Inflammatory macrophage treated with lipopolysaccharide for 1 hour (primary cell): ENCODE measurements around the gene GCLC.
A peak's percentile ranks its signal among the peaks of the same experiment; 100 is the strongest.

Source experiments
- DNase-seq, 2 donors: peaks; one replicate each; pipeline ENCODE4 v3.0.0-alpha.2; 2020 to 2022

The GCLC gene

DNA sequence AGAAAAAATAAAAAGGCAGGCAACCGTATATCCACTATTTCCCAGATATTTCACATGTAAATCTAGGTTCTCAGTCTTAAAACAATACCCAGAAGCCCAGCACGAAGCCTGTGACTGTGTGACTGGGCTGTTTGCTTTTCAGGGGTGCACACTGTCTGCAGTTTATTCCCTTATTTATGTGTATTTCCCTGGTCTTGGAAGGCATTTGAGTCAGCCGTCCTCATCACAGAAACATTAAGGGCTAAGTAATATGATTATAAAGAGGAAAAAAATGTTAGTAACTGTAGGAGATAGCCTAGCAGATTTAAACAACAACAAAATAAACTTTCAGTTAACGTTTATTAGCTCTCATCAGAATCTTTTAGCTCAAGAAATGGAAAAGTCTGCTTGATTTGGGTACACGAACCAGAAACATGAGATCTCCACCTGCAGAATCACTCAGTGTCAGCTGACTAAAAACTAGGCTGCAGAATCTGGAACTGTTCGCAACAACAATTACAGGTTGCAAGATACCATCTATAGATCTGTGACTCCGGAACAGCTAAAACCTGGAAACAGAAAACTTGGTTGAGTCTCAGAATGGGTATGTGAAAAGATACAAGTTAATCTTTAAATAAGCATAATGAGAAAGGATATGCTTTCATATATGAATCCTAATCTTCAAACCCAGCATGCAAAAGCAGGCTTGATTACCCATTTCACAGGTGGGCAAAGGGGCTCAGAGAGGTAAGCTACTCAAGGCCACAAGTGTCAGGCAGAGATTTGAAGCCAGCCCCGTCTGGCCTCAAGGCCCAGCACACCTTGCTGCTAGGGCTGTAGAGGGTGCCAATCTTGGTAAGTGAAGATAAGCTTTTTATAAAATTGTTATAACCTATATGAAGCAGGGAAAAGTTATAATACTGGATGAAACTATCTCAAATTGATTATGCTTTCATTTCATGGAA, 21.1 kb downstream of the GCLC start:
- DNase-seq: no peak

DNA sequence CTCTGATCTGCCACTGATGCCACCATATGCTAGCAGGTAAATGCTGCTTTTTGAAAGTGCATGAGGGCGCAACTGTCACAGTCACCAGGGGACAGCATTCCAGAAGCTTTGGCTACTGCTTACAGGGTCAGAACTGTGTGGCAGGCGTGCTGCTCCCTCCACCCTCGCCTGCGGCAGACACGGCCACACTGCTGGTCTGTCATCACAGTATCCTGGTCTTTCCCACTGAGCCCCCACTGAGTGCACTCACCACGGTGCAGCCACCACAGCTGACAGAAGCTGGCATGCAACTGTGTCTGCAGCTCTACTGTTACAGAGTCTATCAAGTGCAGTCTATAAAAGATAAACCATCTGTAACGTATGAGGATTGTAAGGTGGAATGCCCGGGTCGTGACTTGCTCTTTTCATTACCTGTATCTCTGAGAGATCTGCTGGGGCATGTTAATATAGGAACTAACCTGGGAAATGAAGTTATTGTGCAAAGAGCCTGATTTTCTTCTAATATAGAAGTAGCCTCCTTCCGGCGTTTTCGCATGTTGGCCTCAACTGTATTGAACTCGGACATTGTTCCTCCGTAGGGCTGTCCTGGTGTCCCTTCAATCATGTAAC, 24.5 kb downstream of the GCLC start:
- no peak for DNase-seq

DNA sequence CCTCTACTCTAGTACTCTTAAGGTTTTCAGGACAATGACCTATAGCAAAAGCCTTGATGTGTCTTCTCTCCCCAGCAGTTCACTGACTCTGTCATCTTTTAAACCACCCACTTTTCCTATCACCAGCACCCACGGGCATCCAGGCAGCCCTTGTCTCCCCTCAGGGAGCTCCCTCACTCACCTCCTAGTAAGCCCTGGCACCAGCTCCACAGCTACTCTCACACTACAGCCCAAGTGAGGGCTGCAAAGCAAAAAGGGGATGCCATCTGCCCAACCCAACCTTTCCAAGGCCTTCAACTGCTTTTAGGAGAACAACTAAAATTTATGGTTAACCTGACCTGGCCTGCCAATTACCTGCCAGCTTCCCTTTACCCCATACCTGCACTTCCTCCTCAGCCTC, 26.0 kb downstream of the GCLC start:
- no peak for DNase-seq

DNA sequence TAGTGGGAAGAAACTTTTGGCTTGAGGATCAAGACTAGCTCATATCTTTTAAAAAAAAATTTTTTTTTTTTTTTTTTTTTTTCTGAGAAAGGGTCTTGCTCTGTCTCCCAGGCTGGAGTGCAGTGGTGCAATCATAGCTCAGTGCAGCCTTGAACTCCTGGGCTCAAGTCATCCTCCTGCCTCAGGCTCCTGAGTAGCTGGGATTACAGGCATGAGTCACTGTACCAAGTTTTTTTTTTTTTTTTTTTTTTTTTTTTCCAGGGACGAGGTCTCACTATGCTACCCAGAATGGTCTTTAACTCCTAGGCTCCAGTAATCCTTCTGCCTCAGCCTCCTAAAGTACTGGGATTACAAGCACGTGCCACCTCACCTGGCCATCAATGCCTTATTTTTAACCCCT, 27.9 kb downstream of the GCLC start:
- DNase-seq: no peak

DNA sequence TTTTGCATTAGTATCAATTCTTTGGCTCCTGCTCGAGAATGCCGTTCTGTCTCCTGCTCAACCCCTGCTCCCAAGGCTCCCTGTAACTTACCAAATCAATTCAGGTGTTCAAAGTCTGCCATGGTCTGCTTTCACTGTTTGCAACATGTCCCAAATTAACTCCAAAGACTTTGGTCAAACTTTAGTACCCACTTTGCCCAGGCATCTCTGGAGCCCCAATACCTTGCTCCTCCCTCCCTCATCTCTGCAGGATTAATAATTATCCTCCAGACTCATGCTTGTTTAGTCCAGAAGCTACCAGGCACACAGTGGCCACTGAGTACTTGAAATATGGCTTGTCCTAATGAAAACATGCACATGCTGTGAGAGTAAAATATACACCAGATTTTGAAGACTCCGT, 30.2 kb downstream of the GCLC start:
- DNase-seq: no peak

DNA sequence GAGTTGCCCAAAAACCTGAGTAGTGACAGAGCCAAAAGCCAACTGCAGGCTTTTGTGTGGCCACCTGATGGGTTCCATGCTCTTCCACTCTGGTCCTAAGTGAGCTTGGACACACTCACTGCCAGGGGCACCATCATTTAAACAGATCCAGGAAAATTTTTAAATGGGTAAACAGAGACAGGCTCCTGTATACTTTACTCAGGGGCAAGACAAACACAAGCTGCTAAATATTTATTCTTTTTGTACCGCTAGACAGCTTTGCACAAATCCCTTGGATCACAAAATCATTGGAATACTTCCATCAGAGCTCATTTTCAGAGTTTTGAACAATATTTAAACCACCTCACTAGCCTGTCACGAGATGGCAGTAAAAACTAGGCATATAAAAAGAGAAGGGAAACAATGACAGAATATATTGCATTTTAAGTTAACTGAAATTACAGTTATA, 31.4 kb downstream of the GCLC start:
- no peak for DNase-seq

DNA sequence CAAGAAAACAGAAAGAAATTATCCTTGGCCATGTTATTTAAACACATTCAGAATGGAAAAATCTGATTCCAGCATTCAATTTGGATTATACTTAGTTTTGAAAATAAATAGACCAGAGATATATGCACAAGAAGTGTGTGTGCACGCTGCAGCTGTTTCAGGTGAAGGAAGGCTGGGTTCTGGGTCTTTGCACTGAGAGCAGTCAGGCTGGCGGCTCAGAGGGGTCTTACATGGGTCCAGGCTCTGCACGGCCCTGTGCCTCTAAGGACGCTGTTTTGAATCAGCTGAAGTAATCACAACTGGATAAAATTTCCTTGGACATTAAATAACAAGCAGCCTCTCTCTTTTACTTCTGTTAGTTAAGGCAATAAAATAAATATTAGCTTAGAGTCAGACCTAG, 31.8 kb downstream of the GCLC start:
- DNase-seq: no peak

DNA sequence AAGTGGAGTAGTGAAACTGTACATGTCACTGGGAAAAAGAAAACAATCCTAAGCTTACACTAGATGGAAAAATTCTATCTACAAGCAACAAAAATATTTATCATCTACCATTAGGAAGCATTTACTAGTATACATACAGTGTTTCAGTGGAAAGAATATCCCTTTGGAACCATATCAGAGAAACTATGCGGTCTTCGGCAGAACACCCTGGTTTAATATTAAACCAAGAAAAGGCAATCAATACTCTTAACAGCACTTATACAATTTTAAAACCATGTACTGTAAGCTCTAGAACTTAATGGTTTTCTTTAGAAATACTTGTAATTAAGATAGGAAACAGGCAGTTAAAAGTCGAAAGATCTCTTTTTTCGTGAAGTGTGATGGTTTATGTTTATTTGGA, 32.3 kb downstream of the GCLC start:
- no peak for DNase-seq

DNA sequence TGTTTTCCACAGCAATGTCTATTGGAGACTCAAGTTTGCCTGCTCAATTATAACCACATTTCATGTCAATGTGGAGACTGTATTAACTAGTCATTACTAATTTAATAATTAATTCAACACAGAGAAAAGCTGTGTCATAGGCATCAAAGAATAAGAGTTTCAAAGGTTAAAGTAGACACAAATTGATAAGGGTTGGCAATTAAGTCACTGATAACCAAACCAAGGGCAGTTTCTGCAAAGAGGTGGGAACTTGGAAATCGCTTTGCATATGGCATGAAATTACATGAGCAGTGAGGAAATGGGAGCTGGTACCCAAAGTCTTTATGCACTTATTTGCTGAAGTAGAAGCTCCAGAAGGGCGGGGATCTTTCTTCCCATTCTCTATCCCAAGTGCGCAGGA, 34.2 kb downstream of the GCLC start:
- no peak for DNase-seq

DNA sequence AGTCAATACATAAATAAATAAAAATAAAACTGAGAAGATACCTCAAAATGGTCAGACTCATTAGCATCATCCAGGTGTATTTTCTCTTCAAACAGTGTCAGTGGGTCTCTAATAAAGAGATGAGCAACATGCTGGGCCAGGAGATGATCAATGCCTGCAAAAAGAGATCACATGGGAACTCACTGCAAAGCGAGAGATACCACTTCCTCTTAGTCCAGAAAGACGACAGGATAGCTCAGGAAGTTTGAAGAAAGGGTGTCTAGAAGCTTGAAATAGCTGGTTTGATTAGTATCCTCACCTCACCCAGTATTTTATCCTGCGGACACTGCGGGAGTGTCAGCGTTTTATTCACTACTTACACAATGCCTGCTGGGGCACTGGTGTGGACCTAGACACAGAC, 38.0 kb downstream of the GCLC start:
- DNase-seq: no peak

DNA sequence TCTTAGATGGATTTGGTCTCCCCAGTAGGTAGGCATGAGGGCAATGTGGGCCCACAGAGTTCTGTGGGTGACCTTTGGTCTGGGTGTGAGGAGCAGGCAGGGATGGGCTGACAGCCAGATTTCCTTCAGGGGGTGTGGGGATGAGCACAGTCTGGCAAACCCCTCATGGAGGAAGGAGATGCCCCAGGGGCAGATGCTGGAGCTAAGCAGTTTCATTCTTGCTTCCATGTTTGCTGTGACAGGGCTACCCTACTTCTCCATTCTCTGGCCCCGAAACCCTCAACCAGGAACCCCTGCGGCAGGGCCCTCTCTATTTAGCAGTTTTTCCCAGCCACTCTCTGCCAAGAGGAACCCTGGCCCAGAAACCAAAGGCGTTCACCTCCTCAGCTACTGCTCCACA, 40.4 kb downstream of the GCLC start:
- peak in 1 of 2 donors; percentile 24 for DNase-seq

DNA sequence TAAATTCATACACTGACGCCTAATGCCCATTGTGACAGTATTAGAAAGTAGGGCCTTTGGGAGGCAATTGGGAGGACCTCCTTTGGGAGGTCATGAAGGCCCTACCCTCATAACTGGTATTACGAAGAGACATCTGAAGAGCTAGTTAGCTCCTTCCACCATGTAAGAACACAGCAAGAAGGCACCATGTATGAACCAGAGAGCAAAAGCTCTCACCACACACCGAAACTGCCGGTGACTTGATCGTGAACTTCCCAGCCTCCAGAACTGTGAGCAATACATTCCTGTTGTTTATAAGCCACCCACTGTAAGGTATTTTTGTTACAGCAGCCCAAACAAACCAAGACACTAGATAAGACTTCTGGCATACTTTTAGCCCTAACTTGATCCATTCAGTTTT, 41.8 kb downstream of the GCLC start:
- no peak for DNase-seq

DNA sequence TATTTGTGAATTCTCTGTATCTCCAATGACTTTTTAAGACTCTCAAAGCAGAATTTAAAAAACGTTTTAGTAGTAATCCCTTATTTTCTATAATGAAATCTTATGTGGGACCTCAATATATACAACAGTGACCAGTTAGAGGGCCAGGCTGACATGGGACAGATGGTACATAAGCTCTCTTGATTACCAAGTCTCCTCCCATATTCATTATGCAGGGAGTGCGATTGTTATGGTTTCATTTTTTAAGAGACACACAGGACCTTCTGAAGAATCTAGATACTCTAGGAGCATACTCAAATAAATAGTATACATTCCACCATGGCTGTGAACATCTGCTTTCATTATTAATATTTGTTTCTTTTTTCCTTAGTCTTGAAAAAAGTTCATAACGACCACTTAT, 43.5 kb downstream of the GCLC start:
- no peak for DNase-seq

DNA sequence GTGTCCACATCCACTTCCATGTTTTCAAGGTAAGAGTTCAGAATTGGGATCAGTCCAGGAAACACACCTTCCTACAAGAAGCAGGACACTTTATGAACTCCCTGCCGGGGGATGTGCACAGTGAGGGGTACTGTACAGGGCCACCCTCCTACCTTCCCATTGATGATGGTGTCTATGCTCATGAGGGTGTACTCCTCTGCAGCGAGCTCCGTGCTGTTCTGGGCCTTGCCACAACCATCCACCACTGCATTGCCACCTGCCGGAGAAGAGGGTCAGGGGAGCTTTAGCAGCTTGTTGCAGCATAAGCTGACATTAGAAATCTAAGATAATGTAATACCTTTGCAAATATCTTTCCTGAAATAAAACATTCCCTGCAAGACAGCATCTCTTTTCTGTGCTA, 44.8 kb downstream of the GCLC start:
- DNase-seq: no peak

DNA sequence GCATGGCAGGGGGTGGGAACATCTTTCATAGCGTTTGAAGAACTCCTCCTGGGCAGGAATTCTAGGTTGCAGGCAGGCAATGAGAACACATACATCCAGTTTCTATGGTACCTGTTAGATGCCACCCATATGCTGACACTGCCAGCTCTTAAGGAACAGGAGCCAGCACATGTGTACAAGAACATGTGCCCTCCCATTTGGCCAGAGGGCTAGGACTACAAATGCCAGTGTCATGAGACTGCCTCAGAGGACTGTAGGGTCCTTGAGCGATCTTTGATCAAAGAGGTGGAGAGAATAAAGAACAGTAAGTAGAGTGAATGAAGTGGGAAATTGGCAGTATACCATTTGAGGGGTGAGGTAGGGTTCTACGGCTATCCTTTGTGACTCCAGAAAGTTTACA, 45.8 kb downstream of the GCLC start:
- DNase-seq: no peak

DNA sequence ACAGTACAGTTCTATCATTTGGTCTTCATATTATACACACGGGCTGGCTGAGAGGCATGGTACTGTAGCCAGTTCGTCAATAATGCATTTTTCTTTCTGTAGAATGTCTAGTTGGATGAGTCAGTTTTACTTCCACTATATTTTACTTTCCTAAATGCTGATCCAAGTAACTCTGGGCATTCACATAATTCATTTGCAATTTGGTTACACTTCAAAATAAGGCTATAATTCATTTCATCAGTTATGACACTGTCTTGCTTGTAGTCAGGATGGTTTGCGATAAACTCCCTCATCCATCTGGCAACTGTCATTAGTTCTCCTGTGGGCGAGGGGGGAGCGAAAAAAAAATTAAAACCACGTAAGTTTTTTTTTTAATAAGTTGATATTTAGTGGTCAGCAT, 46.3 kb downstream of the GCLC start:
- no peak for DNase-seq

DNA sequence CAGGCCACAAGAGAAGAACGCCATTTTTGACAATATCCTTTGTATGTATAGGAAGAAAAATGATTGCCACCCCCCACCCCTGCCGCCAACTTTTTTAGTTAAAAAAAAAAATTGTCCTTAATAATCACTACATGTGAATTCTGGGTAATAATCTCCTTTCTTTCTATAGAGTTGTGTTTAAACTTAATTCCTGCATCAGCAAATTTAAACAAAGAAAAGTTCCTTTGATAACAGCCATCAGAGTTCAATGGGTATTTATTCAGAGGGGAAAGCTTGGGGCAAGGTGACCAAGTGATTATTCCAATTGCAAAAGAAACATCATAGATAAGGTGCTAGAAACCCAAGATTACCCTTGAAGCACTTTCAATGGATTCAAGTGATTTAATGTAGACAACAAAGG, 47.0 kb downstream of the GCLC start:
- DNase-seq: no peak

DNA sequence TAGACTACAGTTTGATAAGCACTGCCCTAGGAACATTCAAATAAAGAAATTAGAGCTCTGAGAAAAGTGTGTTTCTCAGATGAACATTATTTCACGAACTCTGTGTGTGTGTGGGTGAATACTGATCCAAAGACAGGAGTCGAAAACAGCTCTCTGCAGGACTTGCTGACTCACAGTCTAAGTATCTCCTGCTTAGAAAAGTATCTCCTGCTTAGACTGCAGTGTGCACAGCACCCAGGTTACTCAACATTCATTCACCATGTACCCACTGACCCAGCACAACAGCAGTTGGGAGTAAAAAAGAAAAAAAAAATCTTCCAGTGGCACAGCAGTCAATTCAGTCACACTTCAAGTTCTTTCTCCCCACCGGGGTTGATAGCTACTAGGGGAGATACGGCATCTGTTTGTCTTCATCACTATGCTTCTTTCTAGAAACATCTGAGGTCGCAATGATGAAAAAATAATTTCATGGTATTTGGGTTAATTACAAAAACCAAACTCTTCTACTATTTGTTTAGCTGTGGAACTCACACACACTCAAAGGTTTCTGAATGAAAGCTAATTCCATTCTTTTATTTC, 48.0 kb downstream of the GCLC start:
- DNase-seq: no peak

DNA sequence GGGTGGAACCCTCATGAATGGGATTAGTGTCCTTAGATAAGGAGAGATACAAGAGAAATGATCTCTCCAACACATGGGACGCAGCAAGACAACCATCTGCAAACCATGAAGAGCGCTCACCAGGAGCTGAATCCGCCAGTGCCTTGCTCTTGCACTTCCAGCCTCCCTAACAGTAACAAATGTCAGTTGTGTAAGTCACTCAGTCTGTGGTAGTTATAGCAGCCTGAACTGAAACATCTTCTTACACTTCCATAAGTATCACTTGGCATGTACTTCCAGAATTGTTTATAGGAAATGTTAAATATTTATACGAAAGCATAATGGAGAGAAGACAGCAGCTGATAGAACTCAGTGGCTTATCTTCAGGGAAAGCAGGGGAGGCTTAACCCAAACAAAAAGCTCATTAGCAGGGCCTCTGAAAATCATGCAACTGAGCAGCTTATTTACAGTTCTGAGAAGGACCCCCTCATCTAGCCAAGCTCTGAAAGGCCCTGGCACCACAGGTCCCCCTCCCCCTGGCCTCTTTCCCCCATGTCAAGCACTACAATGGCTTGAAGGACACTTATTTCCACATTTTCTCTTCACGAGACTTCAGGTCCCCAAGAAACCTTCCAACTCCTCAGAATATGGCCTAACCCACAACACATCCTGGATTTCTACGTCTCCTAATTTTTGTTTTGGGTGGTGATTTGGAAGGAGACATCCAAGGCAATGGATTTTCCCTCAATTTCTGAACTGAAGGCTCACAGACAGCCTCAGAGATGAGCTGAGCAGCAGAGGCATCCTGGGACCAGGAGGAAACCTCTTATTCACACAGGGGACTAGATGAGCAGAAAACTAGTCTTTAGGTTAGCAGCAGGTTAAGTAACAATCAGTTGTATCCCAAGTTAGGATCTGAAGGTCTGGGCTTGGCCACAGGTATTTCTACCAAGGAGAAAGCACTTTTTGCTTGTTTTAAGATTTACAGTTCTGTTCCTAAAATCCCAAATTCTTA, 49.1 kb downstream of the GCLC start:
- DNase-seq: no peak

DNA sequence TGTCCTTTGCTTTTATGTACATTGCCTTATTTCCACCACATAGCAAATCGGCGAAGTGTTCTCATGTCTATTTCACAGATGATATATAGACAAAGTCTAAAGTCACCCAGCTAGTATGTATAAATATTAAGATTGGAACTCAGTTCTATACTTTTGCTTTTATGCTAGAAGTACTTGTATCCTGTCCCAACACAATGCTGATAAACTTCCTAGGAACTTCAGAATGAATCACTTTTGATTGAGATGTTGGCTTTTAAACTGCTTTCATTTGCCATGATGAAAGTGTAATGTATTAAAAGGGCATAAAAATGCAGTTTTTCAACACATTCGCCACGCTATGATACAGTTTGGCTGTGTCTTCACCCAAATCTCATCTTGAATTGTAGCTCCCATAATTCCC, 50.8 kb downstream of the GCLC start:
- no peak for DNase-seq

DNA sequence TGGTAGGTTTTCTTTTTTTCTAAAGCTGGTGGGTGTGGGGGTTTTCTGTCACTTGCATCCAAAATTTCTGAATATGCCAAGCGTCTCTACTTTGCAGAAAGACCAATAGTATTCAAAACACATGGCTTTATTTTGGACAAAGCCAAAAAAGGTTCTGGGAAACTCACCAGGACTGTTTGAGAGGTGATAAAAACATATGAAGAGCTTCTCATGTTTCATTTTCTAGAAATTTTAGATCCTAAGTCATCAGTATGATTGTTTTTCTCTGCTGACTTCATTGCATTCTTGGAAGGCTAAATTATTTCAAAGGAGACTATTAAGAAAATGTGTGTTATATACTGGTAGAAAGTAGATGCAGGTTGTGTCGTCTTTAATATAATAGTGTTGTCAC, 51.3 kb downstream of the GCLC start:
- DNase-seq: no peak

DNA sequence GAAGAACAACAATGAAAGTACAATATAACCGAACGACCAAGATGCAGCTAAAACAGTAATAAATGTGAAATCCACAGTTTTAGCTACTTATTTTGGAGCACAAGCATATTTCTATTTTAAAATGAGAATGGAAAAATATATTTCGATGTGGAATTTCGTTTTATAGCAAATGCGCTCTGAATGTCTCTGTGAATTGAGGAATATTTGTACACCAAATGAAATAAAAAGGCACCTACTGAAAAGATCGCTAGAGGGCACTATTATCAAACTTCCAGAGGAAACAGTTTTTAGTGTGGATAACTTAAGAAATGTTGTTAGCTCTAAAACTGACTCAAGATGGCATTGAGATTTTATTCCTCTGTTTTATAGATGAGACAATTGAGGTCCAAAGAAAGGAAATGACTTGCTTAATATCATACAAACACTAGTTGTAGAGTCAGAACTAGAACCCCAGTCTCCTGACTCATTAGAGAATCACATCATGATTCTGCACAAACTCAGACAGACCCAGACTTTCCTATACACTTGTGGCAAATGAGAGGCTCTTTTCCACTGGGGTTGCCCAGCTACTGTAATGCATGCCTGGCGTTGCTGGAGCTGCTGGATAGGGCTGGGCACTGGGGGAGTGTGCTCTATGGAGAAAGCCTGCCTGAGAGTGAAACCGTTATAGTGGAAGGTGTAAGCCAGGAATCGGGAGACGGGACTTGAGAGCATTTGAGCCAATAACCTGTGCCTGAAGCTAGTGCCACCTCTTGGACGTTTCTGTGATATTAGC, 51.9 kb downstream of the GCLC start:
- peak; percentile 30 to 85 for DNase-seq
